SU-DHL-6 (cell line): ENCODE data around the gene BLM.

Experiments used
- H2AFZ ChIP-seq: fragments of 200-600 bp; sonication (generic); 2 replicates; pipeline ENCODE4 v1.6.1; 2014; ENCODE audit warnings: low read depth, mild to moderate bottlenecking, moderate library complexity, mixed read lengths, antibody characterized with exemption, low read length; ENCODE audit not compliant: severe bottlenecking
- H3F3A ChIP-seq: fragments of 200-600 bp; shearing (Covaris generic); 2 replicates; pipeline ENCODE4 v1.6.0; 2016; ENCODE audit warnings: antibody characterized with exemption, mild to moderate bottlenecking; ENCODE audit not compliant: insufficient read depth
- H3K27ac ChIP-seq: fragments of 200-600 bp; sonication (generic); 2 replicates; pipeline ENCODE4 v1.5.1; 2016; ENCODE audit warnings: low read depth, mild to moderate bottlenecking, low read length, moderate library complexity, mixed read lengths
- H3K27me3 ChIP-seq: fragments of 200-600 bp; sonication (generic), shearing (Covaris generic); 2 replicates; pipeline ENCODE4 v1.6.0; 2014; ENCODE audit warnings: mild to moderate bottlenecking, low read length
- H3K36me3 ChIP-seq: fragments of 200-600 bp; sonication (generic); 2 replicates; pipeline ENCODE4 v1.6.1; 2014; ENCODE audit warnings: mild to moderate bottlenecking, low read length, mixed read lengths
- H3K4me2 ChIP-seq: fragments of 300-600, 200-600 bp; shearing (Covaris generic), sonication (generic); 2 replicates; pipeline ENCODE4 v1.6.0; 2014; ENCODE audit warnings: low read length, low read depth, mild to moderate bottlenecking; ENCODE audit not compliant: poor library complexity, severe bottlenecking
- H3K4me3 ChIP-seq: fragments of 200-600 bp; sonication (generic); 2 replicates; pipeline ENCODE4 v1.5.1; 2014; ENCODE audit warnings: antibody characterized with exemption, low read length, mild to moderate bottlenecking, mixed read lengths; ENCODE audit not compliant: insufficient read depth, poor library complexity, severe bottlenecking
- H3K79me2 ChIP-seq: fragments of 200-600 bp; sonication (generic); 2 replicates; pipeline ENCODE4 v1.6.1; 2014; ENCODE audit warnings: mild to moderate bottlenecking, low read length, moderate library complexity; ENCODE audit not compliant: insufficient read depth
- H3K9ac ChIP-seq: fragments of 200-600 bp; sonication (generic); 2 replicates; pipeline ENCODE4 v1.7.0; 2014; ENCODE audit warnings: mild to moderate bottlenecking, low read length
- H3K9me2 ChIP-seq: fragments of 200-600 bp; sonication (generic); replicated peaks from 2 replicates; pipeline ENCODE4 v1.6.1; 2014; ENCODE audit warnings: low read length; ENCODE audit not compliant: insufficient read depth
- H3K9me3 ChIP-seq: fragments of 200-600 bp; sonication (generic); 2 replicates; pipeline ENCODE4 v1.6.1; 2014; ENCODE audit warnings: low read length, mixed read lengths; ENCODE audit not compliant: insufficient read depth
- H4K20me1 ChIP-seq: fragments of 200-600 bp; sonication (generic); 2 replicates; pipeline ENCODE4 v1.6.1; 2014; ENCODE audit warnings: low read depth, mild to moderate bottlenecking, antibody characterized with exemption, low read length, moderate library complexity, mixed read lengths
- EZH2phosphoT487 ChIP-seq: fragments of 200-600 bp; sonication (generic), shearing (Covaris generic); conservative IDR thresholded peaks from 2 replicates; pipeline ENCODE4 v1.6.1; 2018; ENCODE audit warnings: mild to moderate bottlenecking, antibody characterized with exemption, low read length, moderate library complexity, mixed read lengths
- TF ChIP-seq, protein P1 (sequence below): fragments of 200-600 bp; sonication (generic); IDR thresholded peaks from one replicate; pipeline ENCODE4 v1.5.1; 2017; ENCODE audit warnings: antibody characterized with exemption, mild to moderate bottlenecking, low read length, moderate library complexity; ENCODE audit not compliant: insufficient read depth, poor library complexity, severe bottlenecking

BLM gene

GRCh38 chr15:90808517-90809235 is 91.5 kb downstream of the BLM start:
- H3K4me3 ChIP-seq: no peak overlapping the region
- no peaks in the 10 kb centered on the region for H3K9me3 ChIP-seq
- no peak overlapping the region for H3K9ac ChIP-seq
- H3K36me3 ChIP-seq: peaks cover 6% of the 10 kb centered on the region; the same call in 1 of the 2 replicates
- H3K27me3 ChIP-seq: no peaks in the 10 kb centered on the region
- no peaks in the 10 kb centered on the region for H3K9me2 ChIP-seq
- no peaks in the 10 kb centered on the region for H3F3A ChIP-seq
- no peak for TF ChIP-seq EZH2phosphoT487
- TF ChIP-seq, protein P1, sequence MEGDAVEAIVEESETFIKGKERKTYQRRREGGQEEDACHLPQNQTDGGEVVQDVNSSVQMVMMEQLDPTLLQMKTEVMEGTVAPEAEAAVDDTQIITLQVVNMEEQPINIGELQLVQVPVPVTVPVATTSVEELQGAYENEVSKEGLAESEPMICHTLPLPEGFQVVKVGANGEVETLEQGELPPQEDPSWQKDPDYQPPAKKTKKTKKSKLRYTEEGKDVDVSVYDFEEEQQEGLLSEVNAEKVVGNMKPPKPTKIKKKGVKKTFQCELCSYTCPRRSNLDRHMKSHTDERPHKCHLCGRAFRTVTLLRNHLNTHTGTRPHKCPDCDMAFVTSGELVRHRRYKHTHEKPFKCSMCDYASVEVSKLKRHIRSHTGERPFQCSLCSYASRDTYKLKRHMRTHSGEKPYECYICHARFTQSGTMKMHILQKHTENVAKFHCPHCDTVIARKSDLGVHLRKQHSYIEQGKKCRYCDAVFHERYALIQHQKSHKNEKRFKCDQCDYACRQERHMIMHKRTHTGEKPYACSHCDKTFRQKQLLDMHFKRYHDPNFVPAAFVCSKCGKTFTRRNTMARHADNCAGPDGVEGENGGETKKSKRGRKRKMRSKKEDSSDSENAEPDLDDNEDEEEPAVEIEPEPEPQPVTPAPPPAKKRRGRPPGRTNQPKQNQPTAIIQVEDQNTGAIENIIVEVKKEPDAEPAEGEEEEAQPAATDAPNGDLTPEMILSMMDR: no peak
- no peak overlapping the region for H2AFZ ChIP-seq
- no peaks in the 10 kb centered on the region for H4K20me1 ChIP-seq
- H3K79me2 ChIP-seq: no peaks in the 10 kb centered on the region
- H3K27ac ChIP-seq: no peak overlapping the region
- no peak overlapping the region for H3K4me2 ChIP-seq

DNA sequence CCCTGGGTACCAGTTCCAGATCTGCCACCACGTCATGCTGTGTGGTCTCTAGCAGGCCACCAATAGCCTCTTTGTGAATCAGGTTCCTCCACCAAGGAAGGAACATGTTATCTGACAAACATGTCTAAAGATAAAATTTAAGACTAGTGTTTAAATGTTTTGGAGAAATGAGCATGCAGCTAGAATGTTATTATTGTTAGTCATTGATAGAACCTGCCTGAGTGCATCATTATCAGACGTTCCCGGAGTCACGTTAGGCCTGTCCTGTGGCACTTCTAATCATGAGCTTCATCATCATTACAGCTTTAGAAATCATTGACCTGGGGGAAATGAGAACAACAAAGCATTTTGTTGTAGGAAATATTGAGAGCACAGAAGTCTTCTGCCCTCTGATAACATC is 92.4 kb downstream of the BLM start:
- no peak overlapping the region for H3K4me3 ChIP-seq
- no peak overlapping the region for H3K4me2 ChIP-seq
- no peaks in the 10 kb centered on the region for H3K27me3 ChIP-seq
- no peak overlapping the region for H3K9ac ChIP-seq
- TF ChIP-seq, protein P1: no peak
- no peak for TF ChIP-seq EZH2phosphoT487
- H2AFZ ChIP-seq: no peak overlapping the region
- no peaks in the 10 kb centered on the region for H3K9me3 ChIP-seq
- H3K79me2 ChIP-seq: no peaks in the 10 kb centered on the region
- no peaks in the 10 kb centered on the region for H3K9me2 ChIP-seq
- H3F3A ChIP-seq: no peaks in the 10 kb centered on the region
- no peaks in the 10 kb centered on the region for H4K20me1 ChIP-seq
- no peak overlapping the region for H3K27ac ChIP-seq
- H3K36me3 ChIP-seq: peaks cover 6% of the 10 kb centered on the region; the same call in 1 of the 2 replicates

DNA sequence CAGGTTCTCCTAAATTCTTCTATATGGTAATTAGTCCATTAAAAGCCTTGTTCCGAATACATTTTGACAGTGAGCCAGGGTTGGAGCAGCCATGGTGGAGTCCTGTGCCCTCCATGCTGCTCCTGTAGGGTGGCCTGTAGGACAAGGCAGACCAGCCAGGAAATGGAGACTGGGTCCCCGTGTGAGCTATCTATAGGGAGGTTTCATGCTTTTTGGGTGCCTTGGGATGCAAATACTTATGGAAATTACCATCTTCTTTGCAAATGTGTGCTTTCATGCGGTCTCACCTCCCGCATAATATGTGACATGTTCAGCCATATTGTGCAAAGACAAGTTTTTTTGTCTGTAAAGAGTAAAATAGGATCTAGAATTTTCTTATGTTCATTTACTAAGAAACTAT is 93.2 kb downstream of the BLM start:
- Histone ChIP-seq H3K9me2 (no peaks in the 10 kb centered on the region), H4K20me1 (no peaks in the 10 kb centered on the region), H3K4me3 (no peak overlapping the region), H3K9me3 (no peaks in the 10 kb centered on the region), H3K27me3 (no peaks in the 10 kb centered on the region), H3K9ac (no peak overlapping the region), H3K4me2 (no peak overlapping the region), H2AFZ (no peak overlapping the region), H3F3A (no peaks in the 10 kb centered on the region), H3K27ac (no peak overlapping the region), H3K36me3 (peaks cover 6% of the 10 kb centered on the region; the same call in 1 of the 2 replicates), H3K79me2 (no peaks in the 10 kb centered on the region)
- TF ChIP-seq, protein P1: no peak
- no peak for TF ChIP-seq EZH2phosphoT487
